ENCODE results near the gene ISG20.

Gene ISG20

GRCh38 chr15:88695691-88696251 is 57.0 kb downstream of the ISG20 start:
- DNase-seq = no peak

DNA sequence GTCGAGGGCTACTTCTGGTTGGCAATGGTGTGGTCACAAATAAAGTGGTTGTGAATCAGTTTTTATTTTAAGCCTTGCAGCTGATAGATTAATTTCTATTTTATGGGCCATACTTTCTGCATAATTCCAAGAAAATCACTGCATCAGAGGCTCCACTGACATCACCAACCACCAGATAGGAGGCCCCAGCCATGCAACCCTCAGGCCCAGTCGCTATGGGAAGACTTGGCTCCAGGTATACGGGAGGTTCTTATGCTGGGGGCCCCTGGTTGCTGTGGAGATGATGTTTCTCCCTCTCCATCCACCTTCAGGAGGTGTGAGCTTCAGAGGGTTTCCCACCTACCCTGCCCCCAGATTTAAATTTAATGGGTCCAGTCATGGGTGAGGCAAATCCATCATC is 57.4 kb downstream of the ISG20 start:
- no peak for DNase-seq

DNA sequence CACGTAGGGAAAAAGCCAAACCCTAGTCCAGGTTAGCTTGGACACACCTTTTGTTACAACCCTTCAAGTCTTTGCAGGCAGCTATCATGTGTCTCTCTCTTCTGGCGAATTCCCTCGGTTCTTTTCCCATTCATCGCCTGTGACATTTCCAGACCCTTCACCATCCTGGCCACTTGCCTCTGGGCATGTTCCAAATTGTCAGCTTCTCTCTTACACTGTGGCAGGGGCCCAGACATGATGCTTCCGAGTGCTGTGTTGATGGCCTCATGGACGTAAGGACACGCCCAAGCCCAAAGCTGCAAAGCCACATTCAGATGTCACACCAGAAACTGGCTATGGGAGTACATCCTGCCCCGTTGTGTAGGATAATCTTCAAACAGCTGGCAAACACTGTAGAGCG is 58.5 kb downstream of the ISG20 start:
- DNase-seq = no peak

- no peak for DNase-seq
Observed at GRCh38 chr15:88699861-88700260, 61.0 kb downstream of the ISG20 start.

DNA sequence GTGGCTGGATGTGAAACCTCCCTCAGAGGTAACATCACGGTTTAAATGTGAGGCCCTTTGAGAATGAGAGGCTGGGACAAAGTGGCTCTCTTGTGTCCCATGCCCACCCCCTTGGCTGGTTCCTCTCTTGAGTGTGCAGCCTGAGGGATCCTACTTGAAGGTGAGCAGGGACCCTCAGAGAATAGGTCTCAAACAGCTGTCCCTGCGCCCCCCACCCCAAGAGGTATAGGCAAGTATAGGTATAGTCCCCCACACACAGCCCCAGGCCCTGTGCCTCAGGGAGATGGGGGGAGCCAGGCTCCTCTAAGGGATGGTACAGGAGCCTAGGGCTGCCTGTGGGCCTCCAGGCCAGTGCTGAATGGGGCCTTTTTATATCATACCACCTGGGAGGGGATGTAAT is 61.9 kb downstream of the ISG20 start:
- no peak for DNase-seq

DNA sequence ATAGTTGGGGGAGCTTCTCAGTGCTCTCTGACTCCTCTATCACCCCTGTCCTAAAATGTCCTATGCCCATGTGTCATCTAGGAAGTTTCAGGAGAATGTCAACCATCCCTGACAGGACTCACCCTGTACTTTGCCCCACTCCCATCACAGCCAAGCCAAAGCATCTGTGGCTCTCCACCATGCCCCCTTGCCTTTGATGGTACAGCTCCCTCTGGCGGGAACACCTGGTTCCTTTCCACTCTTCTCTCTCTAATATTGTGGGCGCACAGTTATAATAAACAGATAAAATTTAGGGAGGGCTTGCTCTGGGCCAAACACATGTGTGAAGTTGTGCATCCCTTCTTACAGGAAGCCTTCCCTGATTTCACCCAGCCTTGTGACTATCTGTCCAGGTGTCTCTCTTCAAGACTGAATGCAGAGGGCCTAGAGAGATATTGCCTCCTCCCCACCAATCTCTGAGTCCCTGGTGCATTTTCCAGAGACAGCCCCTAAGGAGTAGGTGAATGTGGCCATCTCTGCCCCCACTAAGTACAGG is 62.8 kb downstream of the ISG20 start:
- peak; percentile 12 for DNase-seq

DNA sequence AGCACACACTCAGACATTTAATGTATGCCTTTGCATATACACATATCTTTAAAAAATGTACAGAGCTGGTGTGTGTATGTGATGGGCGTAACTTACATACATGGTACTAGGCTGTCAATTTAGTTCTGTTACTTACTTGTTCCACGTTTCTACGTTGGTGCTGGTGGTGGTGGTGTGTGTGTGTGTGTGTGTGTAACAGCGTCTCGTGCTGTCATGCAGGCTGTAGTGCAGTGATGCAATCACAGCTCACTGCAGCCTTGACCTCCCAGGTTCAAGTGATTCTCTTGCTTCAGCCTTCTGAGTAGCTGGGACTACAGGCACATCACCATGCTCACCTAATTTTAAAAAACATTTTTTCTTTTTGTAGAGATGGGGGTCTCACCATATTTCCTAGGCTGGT is 64.2 kb downstream of the ISG20 start:
- no peak for DNase-seq

GRCh38 chr15:88703533-88703932 is 64.7 kb downstream of the ISG20 start:
- no peak for DNase-seq

GRCh38 chr15:88704791-88705768 is 66.3 kb downstream of the ISG20 start:
- DNase-seq = no peak

GRCh38 chr15:88705769-88706165 is 67.0 kb downstream of the ISG20 start:
- DNase-seq = no peak

Measured in activated CD4-positive, alpha-beta T cell treated with anti-CD3 and anti-CD28 coated beads, Interleukin-2, amount 50 U/mL, for 1 hour (primary cell).